ENCODE data around the gene S1PR2. TPM values are rescaled to one million over a fixed set of nuclear protein-coding genes. Genes with fewer than 3 reads are reported as not detected.

The S1PR2 gene
- total and polyA plus RNA-seq, 9 of the 15 experiments (the other 6 are each of a cell fraction or from before 2014, with no cell fraction given) = 1.5 to 3.9 (median 2.0) TPM

GRCh38 chr19:10256551-10256950 lies 25.4 kb upstream of the S1PR2 start:
- no peaks in the 10 kb centered on the region for H3K9me3 ChIP-seq (replicated peaks; ENCODE audit: control insufficient read depth, insufficient read depth, low read depth, low read length)
- ChIA-PET CTCF (ENCODE audit: low intra/inter-chr PET ratio) (no interaction called here), POLR2A (no interaction called here)
- H3K79me2 ChIP-seq (ENCODE audit: control insufficient read depth, insufficient read depth, low read length) = peaks cover 28% of the 10 kb centered on the region
- no TSS peak for BruUV-seq (replicated peaks)
- H3K4me3 ChIP-seq = no peak overlapping the region
- ATAC-seq = no peak
- no peak overlapping the region for H3K27ac ChIP-seq (ENCODE audit: extremely low read depth, low read depth, low read length)
- TF ChIP-seq POLR2G (IDR thresholded peaks at IDR 0.05; ENCODE audit: low read depth, low read length) = peak; percentile 51
- TF ChIP-seq RREB1 (CRISPR knock-in tag; IDR thresholded peaks at IDR 0.05) = no peak
- no peak for TF ChIP-seq DIDO1 (tag; IDR thresholded peaks at IDR 0.05; ENCODE audit: low read depth)
- TF ChIP-seq RBFOX2 (IDR thresholded peaks at IDR 0.05; ENCODE audit: low read depth, low read length) = peak; percentile 40
- H4K20me1 ChIP-seq (replicated peaks; ENCODE audit: control insufficient read depth, insufficient read depth, low read length) = no peaks in the 10 kb centered on the region; the same call in 1 of the 2 replicates
- H3K27me3 ChIP-seq (ENCODE audit: control insufficient read depth in 2 of 2, insufficient read depth in 2 of 2, low read length in 2 of 2) = no peaks in the 10 kb centered on the region
- DNase-seq (ENCODE audit: extremely low read depth in 1 of 4, low spot score in 3 of 4) = no peak
- no peak overlapping the region for H3K4me2 ChIP-seq (ENCODE audit: insufficient read depth, low read length)
- H2AFZ ChIP-seq (ENCODE audit: low read depth, low read length) = no peak overlapping the region
- no peaks in the 10 kb centered on the region for H3K9me1 ChIP-seq (ENCODE audit: control insufficient read depth, insufficient read depth, low read length)
- intact Hi-C loops (cut with micrococcal nuclease) (no loop called here), in situ Hi-C loops (cut with MboI) (no loop called here)
- H3K9ac ChIP-seq (ENCODE audit: insufficient read depth in 1 of 2, low read depth in 2 of 2, low read length in 2 of 2) = no peak overlapping the region
- H3K36me3 ChIP-seq (ENCODE audit: control insufficient read depth, insufficient read depth, low read length) = peaks cover 60% of the 10 kb centered on the region
- 94% methylated on average over 12 of the region's 18 CpGs for whole genome bisulfite sequencing (ENCODE audit: insufficient coverage, low coverage, missing lambda C conversion rate)
- FAIRE-seq = no peak
- H3K4me1 ChIP-seq (replicated peaks in 1 of 2; ENCODE audit: control insufficient read depth in 2 of 2, insufficient read depth in 2 of 2, low read length in 2 of 2) = peaks cover 9 to 55% of the 10 kb centered on the region in 2 experiments; a peak in 4 of 5 replicates

Measured in K562 (cell line).